Measurements from ENCODE around the gene CLCN2. TPM values are rescaled to one million over a fixed set of nuclear protein-coding genes. Genes with fewer than 3 reads are reported as not detected.

CLCN2 gene
- total RNA-seq, 1 experiment from 2014 or later: 21.1 TPM

DNA sequence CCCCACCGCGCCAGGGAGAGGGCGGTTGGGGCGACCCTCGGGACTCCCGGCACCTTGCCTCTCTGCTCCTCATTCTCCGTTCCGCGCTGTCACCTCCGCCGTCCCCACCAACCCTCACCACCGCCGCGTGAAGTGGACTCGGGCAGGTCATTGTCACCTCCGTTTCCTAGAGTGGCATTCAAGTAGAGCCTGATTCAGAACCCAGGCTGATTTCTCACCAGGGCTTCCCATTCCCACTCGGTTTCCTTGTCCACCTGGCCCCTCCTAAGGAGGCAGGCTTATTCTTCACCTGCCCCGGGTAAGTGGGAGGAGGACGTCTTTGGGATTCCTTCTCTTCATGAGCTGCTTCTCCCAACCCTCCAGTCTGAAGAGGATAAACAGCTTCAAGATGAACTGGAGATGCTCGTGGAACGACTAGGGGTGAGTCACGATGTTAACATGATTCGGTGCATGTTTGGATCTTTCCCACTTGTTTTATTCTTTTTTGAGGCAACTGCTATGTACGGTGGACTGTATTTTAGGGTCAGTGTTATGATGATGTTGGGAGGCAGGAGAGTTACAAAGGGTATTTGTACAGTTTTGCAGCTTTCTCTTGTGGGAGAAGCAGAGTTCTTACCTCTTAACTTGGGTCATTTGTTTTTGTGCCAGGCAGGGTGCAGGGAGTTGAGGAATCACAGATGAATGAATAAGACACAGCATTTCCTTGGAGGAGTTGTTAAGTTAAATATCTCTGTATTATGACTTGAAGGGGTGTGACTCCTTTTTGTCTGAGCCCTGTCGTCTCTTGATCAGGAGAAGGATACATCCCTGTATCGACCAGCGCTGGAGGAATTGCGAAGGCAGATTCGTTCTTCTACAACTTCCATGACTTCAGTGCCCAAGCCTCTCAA is 61.7 kb downstream of the CLCN2 start:
- DNase-seq (ENCODE audit: low read depth): peak; percentile 44

- peak; percentile 92 for DNase-seq (ENCODE audit: low read depth)
Observed at GRCh38 chr3:184298759-184299487, 62.5 kb downstream of the CLCN2 start, which contains the start of gene PSMD2. Gene PSMD2, plus strand, starts transcription at chr3:184299241. Its CDS starts 26 bp downstream, at chr3:184299267.

GRCh38 chr3:184296616-184297015 is 64.8 kb downstream of the CLCN2 start:
- DNase-seq (ENCODE audit: low read depth): no peak

Small RNA genes within 50 kb of the gene (small RNA-seq; reads per million reads assigned to genes)
- 866 reads per million, percentile 98 among the genes with 10 or more reads in this experiment for gene SNORD66

Other genes starting within 250 kb of the CLCN2 start
- gene EIF2B5, start 226.2 kb downstream of the CLCN2 start, total RNA-seq (2014; rRNA removed; shearing (Covaris generic)): 85.0 and 88.4 TPM in 2 replicates
- 38.6 and 46.8 TPM in 2 replicates for gene DVL3, start 206.2 kb downstream of the CLCN2 start, total RNA-seq (2014; rRNA removed; shearing (Covaris generic))
- 840 and 907 TPM in 2 replicates for gene AP2M1, start 186.8 kb downstream of the CLCN2 start, total RNA-seq (2014; rRNA removed; shearing (Covaris generic))
- gene ABCF3, start 175.4 kb downstream of the CLCN2 start, total RNA-seq (2014; rRNA removed; shearing (Covaris generic)): 49.1 and 72.9 TPM in 2 replicates
- gene VWA5B2, start 132.0 kb downstream of the CLCN2 start, total RNA-seq (2014; rRNA removed; shearing (Covaris generic)): not detected in 2 replicates
- gene ALG3, start 112.6 kb downstream of the CLCN2 start, total RNA-seq (2014; rRNA removed; shearing (Covaris generic)): 93.3 and 146 TPM in 2 replicates
- gene EEF1AKMT4, start 111.9 kb downstream of the CLCN2 start, total RNA-seq (2014; rRNA removed; shearing (Covaris generic)): 18.5 TPM in 2 replicates
- gene CAMK2N2, start 100.1 kb downstream of the CLCN2 start, total RNA-seq (2014; rRNA removed; shearing (Covaris generic)): 3.6 and 10.5 TPM in 2 replicates
- gene ECE2, start 85.6 kb downstream of the CLCN2 start, total RNA-seq (2014; rRNA removed; shearing (Covaris generic)): not detected in 2 replicates
- 1,567 and 1,674 TPM in 2 replicates for gene PSMD2, start 62.4 kb downstream of the CLCN2 start, total RNA-seq (2014; rRNA removed; shearing (Covaris generic))
- gene EIF4G1, start 47.0 kb downstream of the CLCN2 start, total RNA-seq (2014; rRNA removed; shearing (Covaris generic)): 750 and 760 TPM in 2 replicates
- 61.8 and 71.7 TPM in 2 replicates for gene FAM131A, start 24.0 kb downstream of the CLCN2 start, total RNA-seq (2014; rRNA removed; shearing (Covaris generic))
- gene POLR2H, start 105 bp upstream of the CLCN2 start, total RNA-seq (2014; rRNA removed; shearing (Covaris generic)): 327 and 330 TPM in 2 replicates
- gene THPO, start 16.6 kb upstream of the CLCN2 start, total RNA-seq (2014; rRNA removed; shearing (Covaris generic)): not detected in 2 replicates
- 0.43 and 1.2 TPM in 2 replicates for gene CHRD, start 18.4 kb upstream of the CLCN2 start, total RNA-seq (2014; rRNA removed; shearing (Covaris generic))
- gene EPHB3, start 200.2 kb upstream of the CLCN2 start, total RNA-seq (2014; rRNA removed; shearing (Covaris generic)): 0.94 and 1.00 TPM in 2 replicates